DND-41 (cell line): ENCODE measurements around the gene ACO1.

Source experiments
- CTCF ChIP-seq: IDR thresholded peaks from 2 replicates; pipeline ENCODE4 v1.5.1; 2012; ENCODE audit warnings: borderline replicate concordance, low read length, moderate library complexity, mild to moderate bottlenecking; ENCODE audit not compliant: poor library complexity, severe bottlenecking; ENCODE audit errors: extremely low read depth
- EZH2 ChIP-seq: IDR thresholded peaks from 3 replicates; pipeline ENCODE4 v1.6.1; 2012; ENCODE audit warnings: borderline replicate concordance, low read depth, mild to moderate bottlenecking, moderate library complexity, low read length, inconsistent platforms; ENCODE audit not compliant: severe bottlenecking

DNA sequence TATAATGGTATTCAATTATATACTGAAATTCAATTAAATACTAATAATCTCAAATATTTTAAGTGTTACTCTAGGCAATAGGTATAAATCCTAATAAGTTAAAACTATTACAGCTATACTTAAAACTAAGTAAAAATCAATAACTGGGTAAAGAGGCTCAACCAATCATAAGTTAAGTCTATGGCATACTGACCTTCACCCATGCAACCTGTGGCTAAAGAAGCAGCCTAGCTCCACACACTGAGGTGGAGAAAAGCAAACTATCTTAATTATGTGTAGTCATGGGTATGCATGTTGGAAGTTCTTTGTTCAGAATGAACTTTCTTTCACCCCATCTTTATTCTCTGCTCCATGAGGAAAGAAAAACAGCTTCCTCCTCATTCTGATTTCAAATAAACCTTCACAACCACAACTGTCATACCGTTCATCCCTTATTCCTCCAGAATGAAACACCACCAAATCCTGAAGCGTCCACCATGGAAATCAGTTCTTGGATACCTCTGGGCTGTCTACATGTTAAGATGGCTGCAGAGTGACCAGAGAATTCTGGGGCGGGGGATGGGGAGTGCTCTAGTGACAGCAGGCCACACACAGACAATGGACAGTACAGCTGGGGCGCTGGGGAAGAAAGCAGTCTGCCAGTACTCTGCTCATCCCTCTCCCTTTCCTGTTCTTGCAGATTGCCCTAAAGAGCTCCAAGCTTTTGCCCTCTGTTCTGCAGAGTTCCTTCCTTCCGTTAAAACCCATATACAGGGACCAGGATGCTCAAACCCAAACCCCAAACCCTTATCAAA, 79.3 kb downstream of the ACO1 start:
- no peak for TF ChIP-seq CTCF
- TF ChIP-seq EZH2, result no peak
